Eye (tissue), 1 donor: ENCODE measurements around the gene SPACA5B.
"Not testable (repeated sequence)": the region's sequence is repeated elsewhere in the genome, so short reads cannot be mapped to it uniquely, and the experiment has no call there.

Experiments used
- DNase-seq: peaks from one replicate; pipeline ENCODE4 v3.0.0-alpha.2; 2015

The SPACA5B gene

DNA sequence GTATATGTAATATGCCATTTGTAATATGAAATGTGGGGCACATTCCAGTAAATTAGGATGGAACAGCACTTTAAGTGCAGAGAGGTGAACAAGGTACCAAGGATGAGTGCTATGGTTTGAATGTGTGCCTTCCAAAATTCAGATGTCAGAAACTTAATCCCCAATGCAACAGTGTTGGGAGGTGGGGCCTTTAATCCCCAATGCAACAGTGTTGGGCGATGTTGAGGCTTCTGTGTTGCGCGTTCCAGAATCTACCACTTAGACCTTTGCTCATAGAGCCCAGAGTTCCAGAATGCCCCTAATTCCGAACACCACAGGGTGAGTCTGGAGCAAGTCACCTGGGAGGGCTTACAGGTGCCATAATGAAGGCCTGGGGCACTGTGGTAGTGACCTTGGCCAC is at the start of gene SPACA5B:
TSS of gene SPACA5B (plus strand) at position 301 of the 400 bp plus-strand sequence. CDS start at position 363, 62 bp downstream.
- DNase-seq = not testable (repeated sequence)

DNA sequence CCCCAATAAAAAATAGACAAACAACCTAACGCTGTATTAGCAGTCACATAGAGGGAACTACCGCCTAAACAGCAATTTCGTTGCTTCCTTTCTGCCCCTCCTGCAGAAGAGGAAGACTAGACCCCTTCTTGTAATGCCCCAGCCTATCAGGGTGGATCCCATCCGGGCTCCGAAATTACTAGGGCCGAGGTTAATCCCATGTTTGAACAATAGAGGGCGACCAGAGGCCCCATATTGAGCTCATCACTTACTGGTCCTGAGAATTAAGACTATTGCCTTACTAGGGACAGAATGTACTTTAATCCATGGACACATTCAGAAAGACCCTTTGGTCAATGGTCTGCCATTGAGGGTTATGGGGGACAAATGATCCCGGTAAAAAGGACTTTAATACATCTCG is 47.2 kb upstream of the SPACA5B start:
- DNase-seq = peak; percentile 70

DNA sequence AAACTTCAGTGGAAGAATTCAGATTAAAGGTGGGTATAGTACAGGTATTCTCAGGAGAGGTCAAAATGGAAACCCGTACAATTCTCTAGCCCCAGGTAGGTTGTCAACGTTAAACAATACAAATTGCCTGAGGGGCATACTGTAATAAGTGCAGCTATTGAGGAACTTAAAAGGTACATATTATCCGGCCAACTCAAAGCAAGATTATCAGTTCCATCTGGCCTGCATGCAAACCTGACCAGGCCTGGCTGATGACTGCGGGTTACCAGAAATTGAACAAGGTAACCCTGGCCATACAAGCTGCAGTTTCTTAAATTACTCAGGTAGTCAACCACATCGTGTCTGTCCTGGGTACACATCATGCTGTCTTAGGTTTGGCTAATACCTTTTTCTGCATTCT is 46.7 kb upstream of the SPACA5B start:
- DNase-seq = no peak

DNA sequence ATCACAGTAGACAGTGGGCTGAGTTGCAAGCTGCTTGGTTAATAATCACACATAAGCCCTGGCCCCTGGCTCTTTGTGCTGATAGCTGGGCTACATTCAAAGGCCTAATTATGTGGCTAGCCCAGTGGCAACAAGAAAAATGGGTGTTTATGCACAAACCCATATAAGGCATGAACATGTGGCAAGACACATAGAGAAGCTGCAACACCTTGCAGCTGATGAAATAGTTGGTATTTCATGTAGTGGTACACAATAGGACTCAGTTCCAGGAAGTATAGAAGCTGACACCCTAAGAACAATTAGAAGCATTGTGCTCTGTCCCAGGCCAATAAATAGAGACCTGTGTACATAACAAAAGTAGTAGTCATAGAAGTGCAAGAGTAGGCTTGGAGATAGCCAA is 44.3 kb upstream of the SPACA5B start:
- no peak for DNase-seq

DNA sequence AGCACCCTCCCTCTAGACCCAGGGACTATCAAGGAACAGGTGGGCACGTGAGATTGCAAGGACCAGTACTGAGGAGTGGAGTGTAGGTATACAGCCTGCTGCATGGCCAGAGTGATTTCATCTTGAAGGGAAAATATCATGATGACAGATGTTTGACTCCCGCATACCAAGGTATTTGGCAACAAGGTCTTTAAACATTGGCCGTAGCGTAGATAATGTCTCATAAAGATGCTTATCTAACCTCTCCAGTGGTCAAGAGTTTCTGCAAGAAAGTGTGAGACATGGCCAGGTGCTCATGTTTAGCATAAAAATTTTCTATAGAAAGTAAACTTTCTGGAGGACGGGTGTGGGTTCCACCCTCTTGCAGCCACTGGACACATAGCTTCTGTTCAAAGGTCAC is 40.3 kb upstream of the SPACA5B start:
- DNase-seq = no peak

DNA sequence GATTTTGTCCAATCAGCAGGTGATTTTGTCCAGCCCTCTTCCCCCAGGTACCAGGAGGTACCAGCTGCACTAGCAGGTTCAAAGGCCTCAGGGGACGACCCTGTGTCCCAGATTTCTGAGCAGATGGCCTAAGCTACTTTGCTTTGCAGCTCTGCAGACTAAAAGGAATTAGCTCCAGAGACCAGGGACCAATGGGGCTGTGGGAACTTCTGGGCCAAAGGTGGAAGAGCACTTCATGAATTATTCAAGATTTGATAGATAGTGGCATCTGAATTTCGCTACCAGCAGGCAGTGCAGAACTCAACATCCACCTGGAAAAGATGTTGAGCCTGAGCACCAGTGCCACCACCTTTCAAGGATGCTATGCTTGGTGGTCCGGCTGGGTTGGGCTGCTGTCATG is 37.9 kb upstream of the SPACA5B start:
- peak; percentile 9 for DNase-seq

- no peak for DNase-seq
Observed at GRCh38 chrX:48101443-48101842, 29.0 kb upstream of the SPACA5B start.

GRCh38 chrX:48102874-48103374 is 27.5 kb upstream of the SPACA5B start:
- no peak for DNase-seq

DNA sequence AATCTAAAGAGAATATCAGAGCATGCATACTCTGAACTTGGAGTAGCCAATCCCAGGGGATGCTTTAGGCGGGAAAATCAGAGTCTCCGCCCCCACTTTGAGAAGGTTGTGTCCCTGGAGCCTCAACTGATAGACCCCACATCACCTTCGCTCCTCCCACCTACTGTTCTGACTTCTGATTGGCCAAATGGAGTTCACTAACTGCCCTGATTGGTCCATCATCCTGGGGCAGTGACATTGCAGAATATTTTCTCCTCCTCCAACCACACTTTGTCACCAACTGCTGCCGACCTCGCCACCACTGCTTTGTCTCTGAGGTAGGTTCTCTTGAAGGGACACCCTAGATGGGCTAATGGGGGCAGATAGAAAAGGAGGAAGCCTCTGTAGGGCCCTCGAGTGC is 22.7 kb upstream of the SPACA5B start:
- no peak for DNase-seq

DNA sequence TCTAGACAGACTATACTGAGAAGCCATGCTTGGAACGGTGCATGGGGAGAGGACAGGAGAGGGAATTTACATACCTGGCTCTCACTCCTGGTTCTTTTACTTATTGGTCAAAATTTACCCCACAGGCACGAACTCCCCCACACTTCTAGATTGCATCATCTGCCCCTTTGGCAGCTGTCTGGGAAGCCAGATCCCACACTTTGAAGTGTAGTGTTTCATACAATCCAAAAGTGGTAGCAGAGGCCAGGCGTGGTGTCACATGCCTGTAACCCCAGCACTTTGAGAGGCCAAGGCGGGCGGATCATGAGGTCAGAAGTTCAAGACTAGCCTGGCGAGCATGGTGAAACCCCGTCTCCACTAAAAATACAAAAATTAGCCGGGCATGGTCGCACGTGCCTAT is 5.1 kb upstream of the SPACA5B start:
- DNase-seq = not testable (repeated sequence)

DNA sequence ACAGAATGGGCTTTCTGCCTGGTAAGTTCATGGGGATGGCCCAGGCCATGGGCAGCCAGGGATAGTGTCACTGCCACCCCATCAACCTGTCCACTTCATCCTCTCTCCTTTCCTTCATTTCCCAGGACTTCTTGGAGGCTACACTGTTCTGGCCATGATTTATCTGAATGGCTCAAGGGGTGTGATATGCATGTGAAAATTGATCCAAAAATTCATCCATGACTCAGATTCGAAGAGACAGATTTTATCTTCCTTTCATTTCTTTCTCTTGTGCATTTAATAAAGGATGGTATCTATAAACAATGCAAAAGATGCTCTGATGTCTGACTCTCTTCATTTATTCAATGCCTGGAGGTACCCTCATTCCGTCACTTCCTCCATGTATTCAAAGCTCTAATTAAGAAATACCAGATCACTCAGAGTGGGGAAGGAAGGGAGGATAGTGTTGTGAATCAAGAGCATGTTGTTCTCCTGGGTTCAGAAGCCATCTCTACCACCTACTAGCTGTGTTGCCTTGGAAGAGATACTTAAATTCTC is 1.9 kb downstream of the SPACA5B start:
- not testable (repeated sequence) for DNase-seq

- not testable (repeated sequence) for DNase-seq
Observed at GRCh38 chrX:48139076-48139475, 8.7 kb downstream of the SPACA5B start.

DNA sequence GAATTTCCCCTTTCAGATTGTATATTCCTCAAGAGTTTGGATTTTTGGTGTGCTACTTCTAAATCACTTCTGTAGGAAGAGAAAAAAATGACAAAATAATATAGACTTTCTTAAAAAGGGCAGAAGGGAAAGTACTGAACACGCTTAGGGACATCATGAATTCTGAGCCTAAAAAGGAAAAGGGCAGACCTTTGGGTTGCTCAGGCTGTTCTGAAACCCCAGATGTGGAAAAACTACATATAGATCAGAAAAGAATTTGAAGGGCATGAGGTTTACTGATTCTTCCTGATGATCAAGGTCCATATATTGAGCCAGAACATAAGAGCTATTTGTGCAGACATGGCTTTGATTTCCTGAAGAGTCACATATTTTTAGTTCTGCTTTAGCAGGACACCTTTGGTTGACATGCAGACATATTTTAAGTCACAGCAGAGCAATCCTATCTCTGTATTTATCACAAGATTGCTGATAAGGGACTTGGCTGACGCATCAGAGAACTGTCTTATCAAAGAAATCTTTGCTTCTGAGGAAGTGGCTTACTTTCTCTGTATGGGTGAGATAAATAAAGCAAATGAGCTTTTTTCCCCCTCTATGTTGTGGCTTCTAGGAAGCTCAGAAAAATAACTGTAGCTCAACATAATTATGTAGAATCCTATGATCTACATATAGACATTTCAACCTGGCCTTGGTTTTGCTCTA is 11.5 kb downstream of the SPACA5B start:
- DNase-seq = not testable (repeated sequence)

DNA sequence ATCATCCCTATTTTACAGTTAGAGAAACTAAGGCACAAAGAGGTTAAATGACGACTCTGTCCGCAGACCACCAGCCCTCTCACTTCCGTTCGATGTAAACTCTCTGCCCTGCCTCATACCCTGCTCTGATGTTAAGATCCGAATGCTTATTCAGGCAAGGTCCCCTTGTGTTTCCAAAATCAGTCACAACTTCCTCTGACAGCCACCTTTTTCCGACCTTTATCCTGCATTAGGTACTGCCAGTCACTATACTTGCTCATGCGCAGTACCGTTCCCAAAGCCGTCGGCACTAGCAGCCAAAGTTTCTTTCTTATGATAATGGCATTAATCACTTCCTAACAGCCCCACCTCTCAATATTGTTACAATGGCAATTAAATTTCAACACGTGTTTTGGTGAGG is 12.3 kb downstream of the SPACA5B start:
- not testable (repeated sequence) for DNase-seq

- no peak for DNase-seq
Observed at GRCh38 chrX:48153769-48154168, 23.3 kb downstream of the SPACA5B start.

DNA sequence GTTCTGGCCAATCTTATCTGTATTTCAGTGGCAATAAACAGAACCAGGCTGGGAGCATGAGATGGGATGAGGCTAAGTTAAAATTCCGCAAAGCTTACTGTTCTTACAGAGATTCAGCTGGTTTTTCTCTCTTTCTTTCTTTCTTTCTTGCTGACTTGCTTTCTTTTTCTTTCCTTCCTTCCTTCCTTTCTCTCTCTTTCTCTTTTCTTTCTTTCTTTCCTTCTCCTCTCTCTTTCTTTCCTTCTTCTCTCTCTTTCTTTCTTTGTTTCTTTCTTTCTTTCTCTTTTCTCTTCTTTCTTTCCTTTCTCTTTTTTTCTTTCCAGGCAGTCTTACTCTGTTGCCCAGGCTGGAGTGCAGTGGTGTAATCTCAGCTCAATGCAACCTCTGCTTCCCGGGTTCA is 24.4 kb downstream of the SPACA5B start:
- DNase-seq = no peak

DNA sequence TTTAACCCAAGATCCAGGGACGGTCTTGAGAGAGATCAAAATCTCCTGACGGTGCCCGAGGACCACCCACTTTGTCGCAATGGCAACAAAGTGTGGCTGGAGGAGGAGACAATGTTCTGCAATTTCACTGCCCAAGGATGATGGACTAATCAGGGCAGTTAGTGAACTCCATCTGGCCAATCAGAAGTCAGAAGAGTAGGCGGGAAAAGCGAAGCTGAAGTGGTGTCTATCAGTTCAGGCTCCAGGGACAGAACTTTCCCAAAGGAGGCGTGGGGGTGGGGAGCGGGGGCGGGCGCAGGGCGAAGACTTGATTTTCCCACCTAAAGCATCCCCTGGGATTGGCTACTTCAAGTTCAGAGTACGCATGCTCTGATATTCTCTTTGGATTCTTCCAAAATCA is 25.6 kb downstream of the SPACA5B start:
- no peak for DNase-seq

- DNase-seq = no peak
Observed at GRCh38 chrX:48165241-48165640, 34.8 kb downstream of the SPACA5B start.

GRCh38 chrX:48166322-48166721 is 35.9 kb downstream of the SPACA5B start:
- DNase-seq = not testable (repeated sequence)

GRCh38 chrX:48179691-48180090 is 49.3 kb downstream of the SPACA5B start:
- DNase-seq = no peak

DNA sequence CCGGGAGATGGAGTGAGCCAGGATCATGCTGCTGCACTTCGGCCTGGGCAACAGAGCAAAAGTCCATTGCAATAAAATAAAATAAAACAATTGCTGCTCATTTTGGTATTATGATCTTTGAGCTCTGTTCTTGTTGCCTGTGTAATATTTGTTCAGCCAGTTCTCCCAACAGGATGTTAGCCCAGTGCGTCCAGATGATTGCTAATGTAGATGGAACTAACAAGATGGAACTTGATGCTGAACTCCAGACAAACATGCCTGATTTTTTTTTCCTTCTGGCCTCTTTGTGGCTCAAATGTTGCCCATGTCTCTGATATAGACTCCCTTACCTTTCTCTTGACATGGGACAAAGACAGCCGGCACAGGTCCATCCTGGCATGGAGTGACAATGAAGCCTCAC is 50.4 kb downstream of the SPACA5B start:
- no peak for DNase-seq

DNA sequence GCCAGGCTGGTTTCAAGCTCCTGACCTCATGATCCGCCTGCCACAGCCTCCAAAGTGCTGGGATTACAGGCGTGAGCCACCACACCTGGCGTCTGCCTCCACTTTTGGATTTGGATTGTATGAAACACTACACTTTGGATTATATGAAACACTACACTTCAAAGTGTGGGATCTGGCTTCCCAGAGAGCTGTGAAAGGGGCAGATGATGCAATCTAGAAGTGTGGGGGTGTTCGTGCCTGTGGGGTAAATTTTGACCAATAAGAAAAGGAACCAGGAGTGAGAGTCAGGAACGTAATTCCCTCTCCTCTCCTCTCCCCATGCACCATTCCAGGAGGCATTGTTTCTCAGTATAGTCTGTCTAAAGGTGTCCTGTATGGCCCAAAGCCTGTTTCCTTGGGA is 51.5 kb downstream of the SPACA5B start:
- DNase-seq = not testable (repeated sequence)
